Right ventricle myocardium superior (tissue), 1 donor: ENCODE data around the gene OR2F1. TPM values are rescaled to one million over a fixed set of nuclear protein-coding genes. Genes with fewer than 3 reads are reported as not detected.
"Not testable (repeated sequence)": the region's sequence is repeated elsewhere in the genome, so short reads cannot be mapped to it uniquely, and the experiment has no call there.

Experiments
- ATAC-seq: fragments of 200-7000 bp; cut with Tn5 transposase; one replicate; pipeline ENCODE4 v1.9.1; 2020; ENCODE audit warnings: mild to moderate bottlenecking; ENCODE audit not compliant: poor library complexity
- DNase-seq: peaks from one replicate; pipeline ENCODE4 v3.0.0-alpha.2; 2020
- intact Hi-C: fragments of 100-400 bp; cut with DNase I; formaldehyde crosslinking; loops from one replicate; pipeline ENCODE4 v1.11.2; 2022
- total RNA-seq: library from RNA; stranded (reverse); fragmentation: NEBNext Ultra II Directional; extraction: Animal tissue kit (Norgen Biotek cat#: 25700); gene quantifications from one replicate; pipeline ENCODE4 v1.2.1, GENCODE V29; 2021
- donor health status: DM: no; HTN: yes; CAD: no; lungs with severe emphysema.

OR2F1 gene
- total RNA-seq, 1 donor from 2014 or later: not detected

- no peak for ATAC-seq
- intact Hi-C loops: no loop called here
- DNase-seq: no peak
These were observed 45.4 kb downstream of the OR2F1 start, which contains the start of gene OR6B1 for GRCh38 chr7:144000020-144000419. Gene OR6B1, plus strand, starts transcription at chr7:144000320. Its CDS starts 3,677 bp downstream, at chr7:144003997.

DNA sequence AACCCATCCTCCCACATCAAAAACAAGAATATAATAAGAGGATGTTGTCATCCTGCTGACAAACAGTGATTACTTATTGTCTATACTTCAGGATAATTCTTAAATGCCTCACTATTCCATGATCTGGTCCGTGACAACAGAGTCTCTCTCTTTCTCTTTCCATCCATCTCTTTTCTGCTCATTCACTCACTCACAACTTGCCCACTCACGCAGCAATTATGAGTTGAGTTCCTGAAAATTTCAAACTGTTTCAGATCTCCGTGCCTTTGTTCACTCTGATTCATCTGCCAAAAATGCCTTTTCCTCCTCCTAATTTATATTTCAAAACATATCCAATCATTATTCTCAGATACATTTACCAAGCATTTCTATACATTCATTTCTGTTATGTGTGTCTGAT is 46.9 kb downstream of the OR2F1 start:
- ATAC-seq (no peak), DNase-seq (no peak)
- intact Hi-C loops: no loop called here

DNA sequence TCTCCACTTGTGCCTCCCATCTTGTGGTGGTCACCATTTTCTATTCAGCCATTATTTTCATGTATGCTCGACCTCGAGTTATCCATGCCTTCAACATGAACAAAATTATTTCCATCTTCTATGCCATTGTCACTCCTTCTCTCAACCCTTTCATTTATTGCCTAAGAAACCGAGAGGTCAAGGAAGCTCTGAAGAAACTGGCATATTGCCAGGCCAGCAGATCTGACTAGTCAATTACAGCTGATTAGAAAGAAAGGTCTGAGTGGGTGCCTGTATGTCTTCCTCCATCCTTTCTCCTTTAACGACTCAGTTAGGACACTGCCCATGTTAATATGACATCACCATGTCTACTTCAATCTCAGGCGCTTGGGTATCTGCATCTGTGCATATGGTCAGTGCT is 50.1 kb downstream of the OR2F1 start:
- DNase-seq: no peak
- ATAC-seq: no peak
- intact Hi-C loops: no loop called here

GRCh38 chr7:144006029-144006691 is 51.5 kb downstream of the OR2F1 start:
- DNase-seq (no peak), ATAC-seq (no peak)
- intact Hi-C loops: no loop called here

- intact Hi-C loops: no loop called here
- no peak for ATAC-seq
- no peak for DNase-seq
These were observed 52.0 kb downstream of the OR2F1 start for GRCh38 chr7:144006692-144007042.

- intact Hi-C loops: no loop called here
- DNase-seq (no peak), ATAC-seq (no peak)
These were observed 54.7 kb downstream of the OR2F1 start for GRCh38 chr7:144009361-144009760.

GRCh38 chr7:144010061-144010460 is 55.4 kb downstream of the OR2F1 start:
- intact Hi-C loops, ATAC-seq, DNase-seq: not testable (repeated sequence)

GRCh38 chr7:144010821-144011220 is 56.2 kb downstream of the OR2F1 start:
- intact Hi-C loops, DNase-seq, ATAC-seq: not testable (repeated sequence)

DNA sequence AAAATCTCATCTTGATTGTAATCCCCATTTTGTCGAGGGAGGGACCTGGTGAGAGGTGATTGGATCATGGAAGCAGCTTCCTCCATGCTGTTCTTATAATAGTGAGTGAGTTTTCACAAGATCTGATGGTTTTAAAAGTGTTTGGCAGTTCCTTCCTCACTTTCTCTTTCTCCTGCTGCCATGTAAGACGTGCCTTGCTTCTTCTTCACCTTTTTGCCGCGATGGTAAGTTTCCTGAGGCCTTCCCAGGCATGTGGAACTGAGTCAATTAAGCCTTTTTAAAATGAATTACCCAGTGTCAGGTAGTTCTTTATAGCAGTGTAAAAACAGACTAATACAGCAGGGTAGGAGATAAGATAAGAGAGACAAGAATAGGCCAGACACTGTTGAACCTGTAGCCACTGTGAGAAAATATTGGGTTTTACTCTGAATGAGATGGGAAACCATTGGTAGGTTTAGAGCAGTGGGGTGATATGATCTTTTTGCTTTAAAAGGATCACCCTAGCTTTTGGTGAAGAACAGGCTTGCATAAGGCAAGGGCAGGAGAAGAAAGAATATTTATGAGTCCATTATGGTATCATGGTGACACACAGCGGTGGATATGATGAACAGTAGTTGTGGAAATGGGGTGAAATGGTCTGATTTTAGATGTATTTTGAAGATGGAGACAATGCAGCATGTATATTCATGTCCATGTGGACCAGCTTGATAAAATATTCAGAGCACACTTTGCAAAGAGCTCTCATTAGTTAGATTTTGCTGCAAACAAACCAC is 57.0 kb downstream of the OR2F1 start:
- no peak for ATAC-seq
- DNase-seq: no peak
- intact Hi-C loops: no loop called here

Other genes with a start within 250 kb of the OR2F1 start
- 0.11 TPM for gene CTAGE6, start 197.1 kb upstream of the OR2F1 start, total RNA-seq
- 33.8 TPM for gene TCAF1, start 52.7 kb upstream of the OR2F1 start, total RNA-seq
- not detected for gene OR2F2, start 19.6 kb upstream of the OR2F1 start, total RNA-seq
- not detected for gene OR6B1, start 45.5 kb downstream of the OR2F1 start, total RNA-seq
- not detected for gene OR2A5, start 94.1 kb downstream of the OR2F1 start, total RNA-seq
- gene OR2A25, start 115.0 kb downstream of the OR2F1 start, total RNA-seq: not detected
- gene OR2A12, start 131.4 kb downstream of the OR2F1 start, total RNA-seq: not detected
- gene OR2A2, start 154.7 kb downstream of the OR2F1 start, total RNA-seq: not detected
- not detected for gene OR2A14, start 168.3 kb downstream of the OR2F1 start, total RNA-seq
- gene CTAGE4, start 228.6 kb downstream of the OR2F1 start, total RNA-seq: 0.32 TPM
- 0.67 TPM for gene ARHGEF35, start 241.0 kb downstream of the OR2F1 start, total RNA-seq